Ovary (tissue), 3 donors: ENCODE measurements around the gene PRAC1.

Experiments used
- CTCF ChIP-seq, 3 donors: fragments of 450-650 bp in 2 of 3; fragments of 200-600 bp in 1 of 3; IDR thresholded peaks; one replicate each; pipeline versions ENCODE4 v1.5.1 to v1.8.0; 2016 to 2022; ENCODE audit warnings: antibody characterized with exemption in 3 of 3, mild to moderate bottlenecking in 1 of 3
- POLR2A ChIP-seq: fragments of 450-650 bp; IDR thresholded peaks from one replicate; pipeline ENCODE4 v1.6.1; 2017; ENCODE audit warnings: antibody characterized with exemption, mild to moderate bottlenecking, moderate library complexity
- donor health status: DM: no; HTN: no; CAD: no.

GRCh38 chr17:48704361-48705248 lies 17.7 kb downstream of the PRAC1 start:
- TF ChIP-seq POLR2A = no peak
- TF ChIP-seq CTCF (IDR thresholded peaks at IDR 0.05) = no peak
